Measurements from ENCODE around the gene OR52E5.

The OR52E5 gene

DNA sequence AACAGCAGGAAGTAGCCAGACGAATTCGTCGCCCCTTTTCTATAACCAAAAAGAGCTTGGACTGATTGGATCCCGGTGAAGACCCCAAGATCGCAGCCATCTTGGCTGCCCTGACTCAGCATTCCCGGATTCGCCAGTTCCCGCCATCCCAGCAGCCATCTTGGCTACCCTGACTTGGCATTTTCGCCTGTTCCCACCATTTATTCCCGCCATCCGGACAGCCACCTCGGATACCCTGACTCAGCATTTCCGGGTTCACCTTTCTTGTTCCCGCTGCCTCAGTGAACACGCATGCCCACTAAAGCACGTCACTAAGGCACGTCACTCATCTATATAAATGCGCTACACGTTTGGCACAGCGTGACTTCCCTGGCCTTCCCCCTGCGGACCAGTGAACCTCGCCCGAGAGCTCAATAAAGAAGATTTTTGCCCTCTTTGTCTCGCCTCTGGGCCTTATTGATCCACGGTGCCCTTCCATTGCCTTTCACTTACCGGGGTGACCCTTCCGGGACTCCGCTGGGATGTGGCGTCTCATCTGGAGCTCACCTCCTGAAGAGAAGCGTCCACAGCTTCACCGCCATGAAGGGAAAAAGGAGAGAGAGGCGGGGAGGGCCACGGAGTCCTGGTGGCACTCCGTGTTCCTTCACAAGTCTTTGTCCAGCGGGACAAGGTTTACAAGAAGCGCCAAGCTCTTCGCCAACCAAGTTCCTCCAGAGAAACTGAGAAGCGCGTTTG lies 45.0 kb downstream of the OR52E5 start:
- no peak for DNase-seq

DNA sequence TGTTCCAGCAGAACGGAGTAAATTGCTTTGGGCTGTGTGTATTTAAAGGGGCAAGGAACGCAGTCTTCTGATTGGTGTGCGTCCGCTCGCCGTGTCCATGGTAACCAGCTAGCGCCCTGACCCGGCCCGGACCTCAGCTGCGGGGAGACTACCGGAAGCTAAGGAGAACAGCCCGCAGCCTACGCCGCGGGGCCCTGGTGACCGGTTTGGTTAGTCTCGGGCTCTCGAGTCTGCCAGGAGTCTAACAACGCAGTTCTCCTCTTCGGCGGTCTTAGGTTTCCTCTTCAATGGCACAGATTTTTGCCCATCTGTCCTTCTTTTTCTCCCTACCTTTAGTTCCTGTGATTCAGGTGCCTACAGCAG lies 45.6 kb downstream of the OR52E5 start:
- no peak for DNase-seq

DNA sequence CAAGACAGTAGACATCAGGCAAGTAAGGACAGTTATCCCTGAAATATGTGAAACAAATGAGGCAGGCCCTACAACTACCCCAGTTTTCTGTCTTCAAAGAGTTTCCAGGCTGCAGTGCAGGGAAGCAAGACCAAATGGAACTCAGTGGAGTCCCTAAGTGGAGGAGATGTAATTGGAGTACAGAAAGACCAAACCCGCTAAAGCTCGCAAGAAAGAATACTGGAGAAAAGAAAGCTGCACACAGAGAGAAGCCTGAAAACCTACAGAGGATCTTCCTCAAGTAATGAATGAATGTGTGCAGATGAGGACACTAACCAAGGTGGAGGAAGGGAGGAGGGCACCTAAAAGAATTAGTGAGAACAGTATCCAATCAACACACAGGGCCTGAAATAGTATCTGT lies 47.7 kb downstream of the OR52E5 start:
- DNase-seq = no peak

DNA sequence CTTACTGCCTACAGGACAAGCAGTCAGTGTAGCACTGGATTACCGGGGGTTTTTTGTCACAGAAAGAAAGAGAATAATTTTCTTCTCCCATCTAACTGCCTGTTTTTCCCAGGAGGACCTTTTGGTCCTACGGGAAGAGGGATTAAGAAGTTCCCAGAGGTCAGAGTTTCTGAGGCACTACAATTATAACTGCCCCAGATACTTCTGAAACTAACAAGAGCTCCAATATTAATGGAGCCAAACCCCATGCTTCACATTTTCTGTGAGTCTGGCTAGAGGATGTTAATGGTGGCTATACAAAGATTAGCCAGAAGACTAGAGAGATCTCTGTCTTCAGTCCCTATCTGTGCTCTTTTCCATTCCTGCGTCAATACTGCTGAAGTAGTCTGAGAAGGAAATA lies 48.9 kb downstream of the OR52E5 start, which contains the start of gene OR56A3:
Gene OR56A3, plus strand, starts transcription at position 301 of the 400 bp plus-strand sequence. CDS start 5,096 bp downstream, outside the sequence.
- DNase-seq = no peak

Measured in NCI-H526 treated with DMSO at 0.1 percent for 48 hours (cell line).